ENCODE data around the gene FCRL2.
"Not testable (repeated sequence)": the region's sequence is repeated elsewhere in the genome, so short reads cannot be mapped to it uniquely, and the experiment has no call there.

Gene FCRL2

DNA sequence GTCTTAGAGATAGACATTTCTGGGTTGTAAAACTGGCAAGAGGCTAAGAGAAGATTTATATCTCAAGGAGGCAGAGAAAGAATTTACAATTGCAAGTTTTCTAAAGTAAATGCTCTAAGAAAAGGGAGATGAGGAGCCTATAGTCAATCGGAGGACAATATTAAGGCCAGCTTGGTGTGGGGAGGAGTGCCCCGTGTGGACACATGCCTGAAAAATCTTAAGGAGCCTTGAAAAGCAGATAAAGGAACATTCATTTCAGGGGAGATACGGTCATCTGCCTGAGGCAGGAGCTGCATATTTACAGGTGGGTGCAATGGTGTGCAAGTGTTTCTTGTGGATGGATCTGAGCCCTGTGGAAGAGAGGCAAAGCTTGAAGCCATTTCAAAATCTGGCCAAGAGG lies 25.6 kb downstream of the FCRL2 start:
- DNase-seq (ENCODE audit: low read depth), result no peak

DNA sequence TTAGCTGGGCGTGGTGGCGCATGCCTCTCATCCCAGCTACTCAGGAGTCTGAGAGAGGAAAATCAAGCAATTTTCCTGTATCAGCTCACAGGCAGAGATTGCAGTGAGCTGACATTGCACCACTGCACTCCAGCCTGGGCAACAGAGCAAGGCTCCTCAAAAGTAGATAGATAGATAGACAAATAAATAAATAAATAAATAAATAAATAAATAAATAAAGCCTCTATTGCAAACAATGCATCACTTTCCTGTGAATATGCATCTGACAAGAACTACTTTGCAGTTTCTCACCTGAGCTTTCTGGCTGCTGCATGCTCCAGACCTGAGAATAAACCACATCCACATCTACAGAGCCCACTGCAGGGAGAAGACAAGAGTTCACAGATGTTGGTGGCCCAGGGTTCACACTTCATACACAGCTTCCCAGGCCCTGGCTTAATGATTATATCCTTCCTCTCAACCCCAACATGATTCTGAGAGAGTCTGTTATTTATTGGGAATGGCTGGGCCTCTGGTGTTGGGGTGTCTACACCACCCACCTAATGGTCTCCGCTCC lies 28.6 kb downstream of the FCRL2 start:
- DNase-seq (ENCODE audit: low read depth), result no peak

DNA sequence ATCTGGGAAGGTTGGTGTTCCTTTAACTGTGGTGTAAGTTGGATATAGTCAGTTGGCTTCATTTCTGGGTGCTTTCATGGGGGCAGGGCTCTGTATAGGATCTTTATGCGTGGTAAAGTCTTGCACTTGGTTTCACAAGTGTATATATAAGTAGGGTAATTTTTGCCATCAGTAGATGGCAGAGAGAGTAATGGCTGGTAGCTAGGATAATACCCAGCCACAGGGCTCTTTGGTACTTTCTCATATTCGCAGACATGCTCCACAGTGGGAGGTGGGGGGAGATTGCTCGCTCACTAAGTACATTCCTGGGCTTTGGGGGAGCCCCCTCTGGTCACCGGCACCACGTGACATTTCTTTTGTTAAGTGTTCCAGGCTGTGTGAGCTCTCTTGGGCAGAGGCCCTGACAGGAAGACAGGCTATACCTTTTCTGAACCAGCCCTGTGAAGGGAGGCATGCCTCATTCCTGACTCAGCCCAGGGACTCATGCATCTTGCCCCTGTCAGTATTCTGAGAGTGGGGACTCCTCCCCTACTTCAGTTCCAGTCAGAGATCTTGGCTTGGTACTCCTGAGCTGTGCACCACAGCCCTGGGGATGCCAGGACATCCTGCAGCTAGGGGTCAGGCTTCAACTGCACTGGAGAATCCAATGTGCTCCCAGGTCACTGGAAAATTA lies 37.6 kb downstream of the FCRL2 start:
- no peak for DNase-seq (ENCODE audit: low read depth)

DNA sequence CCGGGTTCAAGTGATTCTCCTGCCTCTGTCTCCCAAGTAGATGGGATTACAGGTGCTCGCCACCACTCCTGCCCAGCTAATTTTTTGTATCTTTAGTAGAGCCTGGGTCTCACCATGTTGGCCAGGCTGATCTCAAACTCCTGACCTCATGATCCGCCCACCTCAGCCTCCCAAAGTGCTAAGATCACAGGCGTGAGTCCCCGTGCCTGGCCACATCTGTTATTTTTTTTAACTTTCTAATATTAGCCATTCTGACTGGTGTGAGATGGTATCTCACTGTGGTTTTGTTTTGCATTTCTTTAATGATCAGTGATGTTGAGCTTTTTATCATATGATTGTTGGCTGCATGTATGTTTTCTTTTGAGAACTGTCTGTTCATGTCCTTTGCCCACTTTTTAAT lies 40.9 kb downstream of the FCRL2 start:
- not testable (repeated sequence) for DNase-seq (ENCODE audit: low read depth)

DNA sequence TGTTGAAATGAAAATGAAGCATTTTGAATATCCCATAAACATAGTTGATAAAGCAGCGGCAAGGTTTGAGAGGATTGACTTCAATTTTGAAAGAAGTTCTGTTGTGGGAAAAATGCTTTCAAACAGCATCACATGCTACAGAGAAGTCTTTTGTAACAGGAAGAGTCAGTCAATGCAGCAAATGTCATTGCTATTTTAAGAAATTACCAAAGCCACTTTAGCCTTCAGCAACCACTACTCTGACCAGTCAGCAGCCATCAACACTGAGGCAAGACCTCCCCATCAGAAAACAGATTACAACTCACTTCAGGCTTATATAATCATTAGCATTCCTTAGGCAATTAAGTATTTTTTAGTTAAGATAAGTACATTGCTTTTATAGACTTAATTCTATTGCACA lies 42.6 kb downstream of the FCRL2 start:
- DNase-seq (ENCODE audit: low read depth), result no peak

DNA sequence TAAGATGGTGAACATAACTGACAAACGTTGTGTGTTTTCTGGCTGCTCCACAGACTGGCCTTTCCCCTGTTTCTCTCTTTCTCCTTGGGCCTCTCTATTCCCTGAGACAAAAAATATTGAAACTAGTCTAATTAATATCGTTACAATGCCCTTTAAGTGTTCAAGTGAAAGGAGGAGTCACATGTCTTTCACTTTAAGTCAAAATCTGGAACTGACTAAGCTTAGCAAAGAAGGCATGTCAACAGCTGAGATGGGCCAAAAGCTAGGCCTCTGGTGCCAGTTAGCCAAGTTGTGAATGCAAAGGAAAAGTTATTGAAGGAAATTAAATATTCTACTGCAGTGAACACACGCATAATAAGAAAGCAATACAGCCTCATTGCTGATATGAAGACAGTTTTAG lies 44.2 kb downstream of the FCRL2 start:
- DNase-seq (ENCODE audit: low read depth), result no peak

DNA sequence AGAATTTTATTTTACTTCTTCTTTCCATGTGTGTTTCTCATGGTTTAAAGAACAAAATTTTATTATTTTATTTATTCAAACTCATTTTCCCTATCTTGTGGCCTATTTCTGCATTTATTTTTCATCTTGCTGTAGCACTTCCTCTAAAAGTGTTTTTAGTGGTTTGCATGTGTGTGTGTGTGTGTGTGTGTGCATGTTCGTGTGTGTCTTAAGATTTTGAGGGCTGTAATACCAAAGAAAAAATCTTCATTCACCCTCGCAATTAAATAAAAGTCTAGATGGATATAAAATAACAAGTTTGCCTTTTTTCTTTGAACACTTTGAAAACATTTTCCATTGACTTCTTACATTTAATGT lies 51.7 kb downstream of the FCRL2 start:
- no peak for DNase-seq (ENCODE audit: low read depth)

DNA sequence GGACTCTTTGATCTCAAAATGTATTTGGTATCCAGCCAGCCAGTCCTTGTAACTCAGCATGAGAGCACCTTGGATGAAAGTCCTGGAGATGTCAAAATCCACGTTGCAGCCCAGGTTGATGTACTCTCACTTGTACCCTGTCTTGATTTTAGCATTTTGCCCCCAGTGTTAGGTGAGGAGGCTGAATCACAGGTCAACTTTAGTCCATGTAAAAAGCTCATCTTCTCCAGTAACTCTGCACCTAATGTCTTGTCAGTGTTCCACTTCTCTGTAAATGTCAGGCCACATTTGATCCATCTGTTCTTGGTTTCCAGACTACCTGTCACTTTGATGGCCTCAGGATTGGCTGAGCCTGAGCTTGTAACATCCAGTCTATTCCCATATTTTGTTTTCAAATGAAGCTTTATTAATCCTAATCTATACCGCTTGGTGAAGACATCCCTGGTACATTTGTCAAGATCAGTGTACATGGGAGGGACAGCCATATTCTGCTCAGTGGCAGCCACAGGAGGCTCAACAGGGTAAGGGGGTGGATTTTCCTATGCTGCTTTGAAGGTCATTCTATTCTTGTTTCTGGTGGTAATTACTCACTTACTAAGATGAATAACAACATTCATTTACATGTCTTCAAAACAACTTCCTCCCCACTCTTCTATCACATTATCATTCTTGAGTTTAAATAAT lies 52.3 kb downstream of the FCRL2 start:
- no peak for DNase-seq (ENCODE audit: low read depth)

DNA sequence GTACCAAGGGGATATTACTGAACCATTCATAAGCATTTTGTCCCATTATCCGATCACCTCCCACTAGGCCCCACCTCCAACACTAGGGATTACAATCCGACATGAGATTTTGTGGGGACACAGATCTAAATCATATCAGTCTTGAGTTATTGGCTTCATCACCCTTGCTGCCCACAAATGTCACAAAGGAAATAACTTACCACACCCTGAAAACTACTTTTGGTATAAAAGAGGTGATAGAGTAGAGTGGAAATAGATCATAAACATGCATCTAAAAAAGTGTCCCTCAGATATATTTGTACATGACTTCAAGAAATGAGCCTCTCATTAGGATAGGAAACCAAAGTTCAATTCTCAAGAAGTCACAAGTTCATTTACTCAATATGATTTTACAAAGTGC lies 53.8 kb downstream of the FCRL2 start:
- DNase-seq (ENCODE audit: low read depth), result no peak

DNA sequence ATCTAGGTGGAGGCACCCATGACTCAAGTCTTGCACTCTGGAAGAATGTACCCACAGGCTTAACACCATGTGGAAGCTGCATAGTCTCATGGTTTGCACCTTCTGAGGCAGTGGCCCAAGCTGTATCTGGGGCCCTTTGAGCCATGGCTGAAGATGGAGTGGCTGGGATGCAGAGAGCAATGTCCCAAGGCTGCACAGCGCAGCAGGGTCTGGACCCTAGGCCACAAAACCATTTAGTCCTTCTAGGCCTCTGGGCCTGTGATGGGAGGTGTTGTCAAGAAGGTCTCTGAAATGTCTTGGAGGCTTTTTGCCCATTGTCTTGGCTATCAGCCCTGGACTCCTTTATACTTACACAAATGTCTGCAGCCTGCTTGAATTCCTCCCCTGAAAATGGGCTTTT lies 54.9 kb downstream of the FCRL2 start:
- no peak for DNase-seq (ENCODE audit: low read depth)

DNA sequence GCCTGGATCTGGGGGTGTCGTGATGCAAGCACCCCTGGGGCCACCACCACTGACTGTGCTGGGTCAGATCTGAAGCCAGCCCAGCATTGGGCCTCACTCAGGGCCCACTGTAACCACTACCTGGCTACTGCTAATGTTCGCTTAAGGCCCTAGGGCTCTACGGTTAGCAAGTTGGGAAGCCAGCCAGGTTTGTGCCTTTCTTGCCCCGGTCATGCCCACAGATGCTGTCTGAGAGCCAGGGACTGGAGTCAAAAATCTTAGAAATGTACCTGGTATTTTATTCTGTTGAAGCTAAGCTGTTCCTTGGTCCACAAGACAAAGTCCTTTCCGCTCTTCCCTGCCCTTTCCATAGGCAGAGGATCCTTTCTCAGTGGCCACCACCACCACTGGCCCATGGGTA lies 61.2 kb downstream of the FCRL2 start:
- DNase-seq (ENCODE audit: low read depth), result no peak

DNA sequence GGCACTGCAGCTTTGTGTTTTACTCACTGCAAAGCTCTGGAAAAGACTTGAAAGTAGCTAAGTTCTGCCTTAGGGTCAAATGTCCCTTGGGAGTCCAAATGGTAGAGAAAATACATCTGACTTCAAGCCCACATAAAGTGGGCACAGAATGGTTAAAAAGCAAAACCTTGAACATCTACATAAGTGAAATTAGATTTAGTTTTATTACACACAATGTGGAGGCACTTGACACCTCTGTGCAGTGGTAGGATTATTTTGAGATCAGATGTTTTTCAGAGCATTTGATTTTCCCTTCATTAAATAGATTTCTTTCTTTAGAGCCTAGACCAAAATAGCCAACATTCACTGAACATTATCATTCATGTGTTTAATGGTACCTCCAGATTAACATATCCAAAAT lies 65.1 kb downstream of the FCRL2 start:
- no peak for DNase-seq (ENCODE audit: low read depth)

DNA sequence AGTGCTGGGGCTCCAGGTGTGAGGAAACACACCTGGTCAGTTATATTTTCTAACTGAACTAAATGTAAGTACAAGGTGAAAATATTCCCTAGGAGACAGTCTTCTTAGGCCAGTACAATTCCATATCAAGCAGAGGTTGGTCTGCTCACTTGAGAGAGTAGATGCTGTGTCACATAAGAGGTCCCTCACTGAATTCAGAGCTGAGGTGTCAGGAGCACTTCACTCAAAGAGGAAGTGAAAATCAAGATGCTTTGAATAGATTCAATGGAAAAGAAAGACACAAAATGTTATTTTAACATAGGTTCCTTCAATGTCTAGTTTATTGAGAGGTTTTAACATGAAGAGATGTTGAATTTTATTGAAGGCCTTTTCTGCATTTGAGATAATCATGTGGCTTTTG lies 72.1 kb downstream of the FCRL2 start:
- no peak for DNase-seq (ENCODE audit: low read depth)

DNA sequence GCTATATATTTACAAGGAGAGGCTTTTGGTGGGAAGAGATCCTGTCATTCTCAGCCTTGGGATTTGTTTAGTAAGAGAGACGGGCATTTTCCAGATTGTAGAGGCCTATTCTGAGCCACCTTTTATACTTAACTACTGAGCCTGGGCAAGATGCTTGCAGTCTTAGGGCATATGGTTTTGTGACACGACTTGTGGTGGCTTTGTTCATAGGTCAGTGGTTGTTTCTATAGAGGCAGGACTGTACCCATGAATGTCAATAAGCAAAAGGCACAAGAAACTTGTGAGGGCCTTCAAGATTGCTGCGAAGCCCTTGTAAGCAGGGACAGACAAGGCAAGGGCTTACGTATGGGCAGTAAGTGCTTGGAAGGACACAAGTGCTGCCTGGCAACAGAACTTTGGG lies 73.0 kb downstream of the FCRL2 start:
- DNase-seq (ENCODE audit: low read depth), result no peak

DNA sequence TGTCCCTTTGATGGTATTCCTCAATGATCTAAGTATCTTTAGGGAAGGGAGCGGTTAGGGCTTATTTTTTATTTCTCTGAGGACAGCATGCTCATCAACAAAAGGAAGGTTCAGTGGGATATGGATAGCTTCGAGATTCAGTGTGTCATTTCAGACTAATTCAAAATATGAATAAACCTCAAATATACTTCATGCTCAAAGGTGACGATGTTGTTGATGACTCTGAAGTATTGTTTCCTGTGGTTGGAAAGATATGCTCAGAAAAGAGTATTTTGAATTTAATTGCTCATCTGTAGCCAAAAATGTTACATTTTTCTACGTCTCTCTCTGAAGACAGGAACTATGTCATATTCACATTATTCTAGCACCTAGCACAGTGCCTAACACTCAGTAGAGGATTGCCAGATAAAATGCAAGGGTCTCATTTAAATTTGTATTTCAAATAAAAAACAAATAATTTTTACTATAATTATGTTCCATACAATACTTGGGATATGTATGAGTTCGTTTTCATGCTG lies 74.6 kb downstream of the FCRL2 start:
- DNase-seq (ENCODE audit: low read depth), result no peak

DNA sequence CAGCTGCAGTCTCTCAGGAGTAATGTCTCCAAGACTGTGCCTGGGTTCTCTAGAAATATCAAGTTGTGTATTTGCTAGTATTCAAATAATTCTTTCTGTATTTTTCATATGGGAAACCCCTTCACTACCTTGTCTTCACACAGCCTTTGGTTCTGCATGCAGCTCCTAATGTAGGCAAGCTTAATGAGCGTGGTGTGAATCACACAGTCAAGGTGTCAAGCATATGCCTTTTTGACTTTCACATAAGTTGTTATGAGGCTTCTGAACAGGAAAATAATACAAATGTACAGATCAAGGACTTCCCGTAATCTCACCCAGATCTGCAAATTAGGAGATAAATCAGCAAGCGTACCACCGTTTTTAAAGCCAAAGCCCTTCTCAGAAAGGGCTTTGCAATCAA lies 76.2 kb downstream of the FCRL2 start, which contains the start of gene FCRL3:
TSS of gene FCRL3 (minus strand) at position 38 of the 400 bp plus-strand sequence. CDS start 280 bp downstream, outside the sequence.
- no peak for DNase-seq (ENCODE audit: low read depth)

DNA sequence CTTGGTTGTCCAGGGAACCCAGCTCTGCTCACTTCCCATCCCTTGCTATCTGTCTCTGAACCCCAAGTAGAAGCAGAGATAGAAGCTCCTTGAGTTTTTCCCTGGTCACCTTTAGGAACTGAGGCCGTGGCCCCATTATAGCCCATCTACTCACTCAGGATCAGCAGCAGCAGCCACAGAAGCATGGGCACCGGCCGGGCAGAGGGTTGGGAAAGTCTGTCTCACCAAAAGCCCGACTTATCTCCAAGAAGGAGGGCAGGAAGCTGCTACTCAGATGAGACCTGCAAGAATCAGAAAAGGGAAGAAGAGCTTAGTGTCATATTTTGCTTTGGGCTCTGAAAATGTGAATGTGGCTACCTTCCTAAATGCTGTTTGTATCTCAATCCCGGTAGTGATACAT lies 76.6 kb downstream of the FCRL2 start:
- no peak for DNase-seq (ENCODE audit: low read depth)

DNA sequence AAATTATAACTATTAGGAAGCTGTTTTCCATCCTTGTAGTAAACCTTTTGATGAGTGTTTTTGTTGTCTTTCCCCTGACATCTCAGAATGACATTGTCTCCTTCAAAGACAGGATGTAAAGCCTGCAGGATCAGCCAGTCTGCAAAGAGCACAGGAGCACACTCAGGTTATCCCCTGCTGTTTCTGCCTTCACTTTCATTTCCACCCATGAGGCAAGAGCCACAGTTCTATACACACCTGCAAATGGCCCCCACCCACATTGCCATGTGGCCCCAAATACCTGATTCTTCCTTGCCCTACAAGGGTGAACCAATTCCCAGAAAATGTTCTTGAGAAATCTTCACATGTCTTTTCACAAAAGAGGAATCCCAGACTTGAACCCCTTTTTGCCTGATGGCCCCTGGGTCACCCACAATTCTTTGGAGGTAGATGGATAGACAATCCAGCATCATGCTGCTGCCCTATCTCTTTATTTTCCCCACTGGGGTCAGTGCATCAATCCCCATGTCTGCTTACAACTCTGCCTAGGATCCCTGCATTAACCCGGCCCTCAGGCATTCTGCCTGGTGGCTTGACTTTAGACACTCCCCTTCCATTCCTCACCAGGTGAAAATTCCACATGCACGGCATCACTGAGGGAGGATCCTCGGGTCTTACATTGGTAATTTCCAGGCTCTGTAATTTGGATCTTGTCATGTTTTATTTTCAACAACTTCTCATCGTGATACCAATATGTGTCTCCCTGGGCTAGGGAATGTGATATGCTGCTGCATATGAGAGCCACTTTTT lies 79.0 kb downstream of the FCRL2 start:
- DNase-seq (ENCODE audit: low read depth), result no peak

DNA sequence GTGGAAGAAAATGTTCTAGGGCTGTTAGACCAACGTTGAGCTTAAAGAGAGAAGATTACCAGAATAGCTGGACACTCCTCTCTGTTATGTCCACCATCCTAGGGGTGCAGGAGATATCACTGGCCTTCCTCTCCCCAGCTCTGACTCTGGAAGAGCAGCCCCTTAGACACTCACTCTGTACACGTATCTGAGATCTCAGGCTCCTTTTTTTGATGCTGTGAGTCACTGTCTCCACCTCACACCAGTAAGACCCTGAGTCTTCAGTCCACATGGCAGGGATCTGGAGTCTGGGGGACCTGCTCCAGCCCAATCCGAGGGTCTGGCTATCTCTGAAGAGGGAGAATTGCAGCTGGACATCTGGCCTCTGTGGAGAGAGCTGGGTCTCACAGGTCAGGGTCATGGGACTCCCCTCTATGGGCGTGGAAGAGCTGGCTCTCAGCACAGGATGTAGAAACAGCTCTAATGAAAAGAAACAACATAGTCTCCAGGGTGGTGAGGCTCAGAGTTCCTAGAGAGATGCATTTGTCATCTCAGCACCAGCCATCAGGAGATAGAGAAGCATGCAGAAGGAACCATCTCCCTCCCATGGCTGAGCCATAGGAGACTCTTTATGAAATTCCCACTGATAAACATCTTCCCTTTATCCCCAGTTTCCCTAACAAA lies 79.8 kb downstream of the FCRL2 start:
- DNase-seq (ENCODE audit: low read depth), result no peak
